HG02588 (cell line): ENCODE data around the gene HAPLN3.

Experiments
- ATAC-seq: cut with Tn5 transposase; IDR thresholded peaks from one replicate; pipeline ENCODE4 v1.9.1; 2021; ENCODE audit warnings: mild to moderate bottlenecking, moderate library complexity; ENCODE audit not compliant: unreplicated experiment

Gene HAPLN3

DNA sequence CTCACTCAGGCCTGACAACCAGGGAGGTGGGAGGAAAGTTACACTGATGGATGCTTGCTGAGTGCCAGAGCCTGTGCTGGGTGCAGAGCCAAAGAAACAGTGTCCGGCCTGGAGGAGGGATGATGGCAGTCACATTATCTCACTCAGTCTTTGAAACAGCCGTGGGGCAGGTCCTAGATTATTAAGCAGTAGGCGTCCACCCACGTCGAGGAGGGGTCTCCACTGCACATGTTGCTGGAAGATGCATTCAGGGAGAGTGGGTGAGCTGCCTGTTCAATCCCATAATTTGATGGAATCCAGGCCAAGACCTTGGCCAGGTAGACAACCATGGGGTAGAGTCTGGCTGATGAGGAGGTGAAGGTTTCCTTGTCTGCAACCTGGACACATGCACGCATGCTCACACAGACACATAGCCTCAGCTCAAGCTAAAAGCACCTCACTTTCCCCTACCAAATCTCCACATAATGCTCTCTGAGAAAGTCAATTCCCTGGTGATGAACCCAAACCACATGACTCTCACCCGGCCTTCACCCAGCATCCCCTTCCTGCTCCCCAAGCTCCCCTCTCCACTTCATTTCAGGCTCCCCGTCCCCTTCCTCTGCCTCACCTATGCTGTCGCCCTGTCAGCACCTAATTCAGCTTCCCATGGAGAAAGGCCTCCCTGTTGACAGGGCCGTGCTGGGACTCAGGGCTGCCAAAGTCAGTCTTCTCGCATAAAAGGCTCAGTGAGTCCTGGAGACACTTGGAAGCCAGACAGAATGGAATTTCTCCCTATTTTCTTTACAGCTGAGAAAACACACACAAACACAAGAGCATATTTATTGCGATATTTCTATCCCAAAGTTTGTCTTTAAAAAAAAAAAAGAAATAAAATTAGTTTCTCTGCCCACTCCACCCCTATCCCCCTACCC lies 62.3 kb downstream of the HAPLN3 start:
- ATAC-seq: no peak

- ATAC-seq: no peak
Measured at GRCh38 chr15:88830016-88830415, 65.3 kb downstream of the HAPLN3 start.

DNA sequence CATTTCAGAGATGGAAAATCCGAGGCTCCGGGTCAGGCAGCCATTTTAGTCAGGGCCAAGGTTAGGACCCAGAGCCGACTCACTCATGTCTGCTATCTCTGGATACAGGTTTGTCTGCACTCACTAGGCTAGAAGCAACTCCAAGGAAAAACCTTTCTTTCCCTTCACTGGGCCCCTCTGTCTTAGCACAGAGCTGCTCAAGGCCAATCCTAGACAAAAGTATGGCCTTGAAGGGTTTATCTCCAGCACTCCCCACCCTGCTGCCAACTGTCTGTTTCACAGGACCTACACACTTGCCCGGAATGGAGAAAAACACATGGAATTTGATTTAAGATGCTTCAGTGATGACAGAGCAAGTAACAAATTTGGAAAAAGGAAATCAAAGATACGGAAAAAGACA lies 66.6 kb downstream of the HAPLN3 start:
- ATAC-seq: no peak
